Endodermal cell (in vitro differentiated cells): Measurements from ENCODE around the gene MAP3K5. TPM values are rescaled to one million over a fixed set of nuclear protein-coding genes. Genes with fewer than 3 reads are reported as not detected.

ENCODE experiments used
- DNase-seq: peaks from one replicate; pipeline ENCODE4 v3.0.0-alpha.2; 2017
- H3K27ac ChIP-seq: 2 replicates; pipeline ENCODE4 v1.5.1; 2013; ENCODE audit warnings: mild to moderate bottlenecking, low read depth, low read length, moderate library complexity
- H3K27me3 ChIP-seq: 2 replicates; pipeline ENCODE4 v1.6.1; 2013; ENCODE audit warnings: mild to moderate bottlenecking, low read length, moderate library complexity; ENCODE audit not compliant: insufficient read depth, control insufficient read depth, poor library complexity, severe bottlenecking
- H3K36me3 ChIP-seq: 2 replicates; pipeline ENCODE4 v1.7.0; 2013; ENCODE audit warnings: mild to moderate bottlenecking, low read length, moderate library complexity; ENCODE audit not compliant: control insufficient read depth, insufficient read depth
- H3K4me1 ChIP-seq: one replicate; pipeline ENCODE4 v1.7.0; 2013; ENCODE audit warnings: low read length; ENCODE audit not compliant: control insufficient read depth, insufficient read depth
- H3K4me3 ChIP-seq: 2 replicates; pipeline ENCODE4 v1.5.1; 2013; ENCODE audit warnings: mild to moderate bottlenecking, low read length, moderate library complexity
- H3K9ac ChIP-seq: 2 replicates; pipeline ENCODE4 v1.6.1; 2013; ENCODE audit warnings: mild to moderate bottlenecking, low read length, moderate library complexity; ENCODE audit not compliant: poor library complexity, severe bottlenecking; ENCODE audit errors: extremely low read depth
- H3K9me3 ChIP-seq: 2 replicates; pipeline ENCODE4 v1.6.1; 2013; ENCODE audit warnings: mild to moderate bottlenecking, low read length, moderate library complexity; ENCODE audit not compliant: control insufficient read depth
- H3K27ac Mint-ChIP-seq: 2 replicates; pipeline ENCODE4 v1.8.0; 2020; ENCODE audit warnings: mixed read lengths
- H3K27me3 Mint-ChIP-seq: 2 replicates; pipeline ENCODE4 v1.8.0; 2021; ENCODE audit warnings: mild to moderate bottlenecking, mixed read lengths; ENCODE audit not compliant: insufficient read depth
- H3K36me3 Mint-ChIP-seq: 2 replicates; pipeline ENCODE4 v1.8.0; 2020; ENCODE audit warnings: low read depth, mixed read lengths
- H3K4me1 Mint-ChIP-seq: 2 replicates; pipeline ENCODE4 v1.8.0; 2020; ENCODE audit warnings: mixed read lengths
- H3K4me3 Mint-ChIP-seq: 2 replicates; pipeline ENCODE4 v1.8.0; 2020; ENCODE audit warnings: mild to moderate bottlenecking, moderate library complexity, mixed read lengths
- H3K9me3 Mint-ChIP-seq: 2 replicates; pipeline ENCODE4 v1.8.0; 2020; ENCODE audit warnings: mild to moderate bottlenecking, mixed read lengths
- CTCF ChIP-seq: fragments of 200-600 bp; sonication (generic); conservative IDR thresholded peaks from 2 replicates; pipeline ENCODE4 v1.5.0; 2021; ENCODE audit warnings: antibody characterized with exemption, mild to moderate bottlenecking
- WGBS, 2 experiments: methylation state at CpG; one replicate each; pipeline versions ENCODE4 v1.1.5 to v1.1.7; 2013; ENCODE audit warnings: missing lambda C conversion rate in 2 of 2, mixed read lengths in 1 of 2; ENCODE audit not compliant: insufficient coverage in 1 of 2, insufficient read length in 1 of 2; 5-methylcytosine and 5-hydroxymethylcytosine counted together
- total RNA-seq, 2 donors: library from RNA; stranded (reverse); fragmentation: NEBNext Ultra II Directional in 1 of 2; extraction: Animal tissue kit (Norgen Biotek cat#: 25700) in 1 of 2; gene quantifications; 2 replicates in 1 of 2; 3 replicates in 1 of 2; pipeline ENCODE4 v1.2.1, GENCODE V29; 2021

Gene MAP3K5
- total RNA-seq, 2 donors from 2014 or later, result 1.6 to 3.4 TPM

GRCh38 chr6:136706430-136706829 lies 85.8 kb downstream of the MAP3K5 start:
- Histone ChIP-seq H3K4me3 (no peak overlapping the region), H3K9me3 (no peaks in the 10 kb centered on the region), H3K4me1 (no peaks in the 10 kb centered on the region), H3K9ac (no peak overlapping the region), H3K36me3 (no peaks in the 10 kb centered on the region), H3K27me3 (no peaks in the 10 kb centered on the region), H3K27ac (no peak overlapping the region)
- Mint-ChIP-seq H3K27me3 (no peaks in the 10 kb centered on the region), H3K36me3 (no peaks in the 10 kb centered on the region), H3K4me1 (no peaks in the 10 kb centered on the region), H3K27ac (no peak overlapping the region), H3K9me3 (no peaks in the 10 kb centered on the region), H3K4me3 (no peak overlapping the region)
- no peak for DNase-seq
- 83 to 92% methylated on average over 4 to 5 of the region's 5 CpGs for WGBS, 2 experiments
- TF ChIP-seq CTCF, result no peak

- no peaks in the 10 kb centered on the region for H3K36me3 ChIP-seq
- WGBS, 2 experiments, result 88% methylated on average over 6 of the region's 7 CpGs; no CpG with 5 or more reads in 1 of the 2 experiments
- Mint-ChIP-seq H3K27ac (no peak overlapping the region), H3K4me1 (no peaks in the 10 kb centered on the region), H3K9me3 (no peaks in the 10 kb centered on the region), H3K4me3 (no peak overlapping the region), H3K36me3 (no peaks in the 10 kb centered on the region), H3K27me3 (no peaks in the 10 kb centered on the region)
- DNase-seq, result no peak
- no peak overlapping the region for H3K27ac ChIP-seq
- TF ChIP-seq CTCF, result no peak
- H3K9me3 ChIP-seq, result no peaks in the 10 kb centered on the region
- no peak overlapping the region for H3K9ac ChIP-seq
- no peak overlapping the region for H3K4me3 ChIP-seq
- no peaks in the 10 kb centered on the region for H3K27me3 ChIP-seq
- no peaks in the 10 kb centered on the region for H3K4me1 ChIP-seq
Observed at GRCh38 chr6:136703331-136703865, 88.9 kb downstream of the MAP3K5 start.

GRCh38 chr6:136701045-136701444 lies 91.2 kb downstream of the MAP3K5 start:
- Histone ChIP-seq H3K27me3 (no peaks in the 10 kb centered on the region), H3K36me3 (no peaks in the 10 kb centered on the region), H3K4me1 (no peaks in the 10 kb centered on the region), H3K9ac (no peak overlapping the region), H3K27ac (no peak overlapping the region), H3K4me3 (no peak overlapping the region), H3K9me3 (no peaks in the 10 kb centered on the region)
- TF ChIP-seq CTCF, result no peak
- Mint-ChIP-seq H3K36me3 (no peaks in the 10 kb centered on the region), H3K9me3 (no peaks in the 10 kb centered on the region), H3K4me3 (no peak overlapping the region), H3K27ac (no peak overlapping the region), H3K4me1 (no peaks in the 10 kb centered on the region), H3K27me3 (no peaks in the 10 kb centered on the region)
- DNase-seq, result no peak
- WGBS, 2 experiments, result 88% methylated on average over 3 of the region's 3 CpGs; no CpG with 5 or more reads in 1 of the 2 experiments
